Raji (cell line): ENCODE measurements around the gene SLC7A5.

ENCODE experiments used
- POLR2A ChIP-seq: IDR thresholded peaks from 2 replicates; pipeline ENCODE4 v1.6.1; 2011; ENCODE audit warnings: low read depth, low read length, control low read depth; ENCODE audit not compliant: insufficient read depth

Gene SLC7A5

DNA sequence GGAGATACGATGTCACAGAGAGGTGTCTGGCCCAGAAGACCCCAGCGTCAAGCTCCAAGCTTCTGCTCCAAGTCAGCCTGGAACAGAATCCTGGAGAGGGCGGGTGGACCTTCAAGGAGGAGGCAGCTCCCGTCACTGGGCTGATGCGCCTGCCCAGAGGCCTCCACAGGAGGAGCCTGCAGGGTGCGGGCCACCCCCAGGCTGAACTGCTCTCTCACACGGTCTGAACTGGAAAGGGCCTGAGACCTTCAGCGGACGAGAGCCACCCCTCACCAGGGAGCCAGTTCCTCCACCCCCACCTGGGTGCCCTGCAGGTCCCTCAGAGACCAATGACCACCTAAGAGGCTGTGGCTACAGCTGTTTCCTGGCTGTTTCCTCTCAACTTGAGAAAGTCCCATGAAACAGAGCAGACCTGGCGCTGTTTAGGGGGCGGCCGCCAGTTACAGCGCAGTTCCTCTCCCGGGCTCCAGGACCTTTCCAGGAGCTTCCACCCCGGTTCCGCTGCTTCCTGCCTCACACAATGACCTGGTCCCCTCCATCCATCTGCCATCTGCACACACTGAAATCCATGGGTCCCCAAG is 67.5 kb downstream of the SLC7A5 start:
- no peak for TF ChIP-seq POLR2A

DNA sequence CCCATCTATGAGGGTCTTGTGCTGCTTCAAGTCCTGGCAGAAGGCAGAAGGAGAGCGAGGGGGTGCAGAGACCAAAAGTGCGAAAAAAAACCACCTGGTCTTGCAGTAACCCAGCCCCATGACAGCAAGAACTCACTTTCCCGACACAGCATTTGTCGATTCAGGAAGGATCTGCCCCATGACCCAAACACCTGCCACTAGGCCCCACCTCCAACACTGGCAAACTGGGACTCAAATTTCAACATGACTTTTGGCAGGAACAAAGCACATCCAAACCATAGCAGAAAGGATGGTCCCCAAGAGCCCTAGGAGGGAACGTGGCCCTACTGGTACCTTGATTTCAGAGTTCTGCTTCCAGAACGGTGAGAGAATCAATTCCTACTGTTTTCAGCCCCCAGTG is 68.8 kb downstream of the SLC7A5 start:
- TF ChIP-seq POLR2A: no peak

DNA sequence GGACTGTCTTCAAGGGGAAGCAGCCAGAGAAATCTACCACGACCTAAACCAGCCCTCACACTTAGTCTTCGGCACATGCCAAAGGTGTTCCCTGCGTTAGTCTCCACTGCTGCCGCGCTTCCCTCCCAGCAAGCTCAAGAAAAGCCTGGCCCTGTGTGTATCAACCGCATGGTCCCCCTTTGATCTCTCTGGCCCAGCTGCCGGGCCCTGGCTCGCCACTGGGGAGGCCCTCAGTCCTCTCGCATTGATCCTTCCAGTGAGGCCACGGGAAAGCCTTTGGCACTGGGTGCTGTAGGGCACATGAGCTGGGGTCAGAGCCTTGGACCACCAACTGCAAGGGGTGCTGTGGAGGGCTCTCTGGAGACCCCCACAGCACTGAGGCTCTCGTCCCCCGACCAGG is 74.0 kb downstream of the SLC7A5 start:
- no peak for TF ChIP-seq POLR2A

DNA sequence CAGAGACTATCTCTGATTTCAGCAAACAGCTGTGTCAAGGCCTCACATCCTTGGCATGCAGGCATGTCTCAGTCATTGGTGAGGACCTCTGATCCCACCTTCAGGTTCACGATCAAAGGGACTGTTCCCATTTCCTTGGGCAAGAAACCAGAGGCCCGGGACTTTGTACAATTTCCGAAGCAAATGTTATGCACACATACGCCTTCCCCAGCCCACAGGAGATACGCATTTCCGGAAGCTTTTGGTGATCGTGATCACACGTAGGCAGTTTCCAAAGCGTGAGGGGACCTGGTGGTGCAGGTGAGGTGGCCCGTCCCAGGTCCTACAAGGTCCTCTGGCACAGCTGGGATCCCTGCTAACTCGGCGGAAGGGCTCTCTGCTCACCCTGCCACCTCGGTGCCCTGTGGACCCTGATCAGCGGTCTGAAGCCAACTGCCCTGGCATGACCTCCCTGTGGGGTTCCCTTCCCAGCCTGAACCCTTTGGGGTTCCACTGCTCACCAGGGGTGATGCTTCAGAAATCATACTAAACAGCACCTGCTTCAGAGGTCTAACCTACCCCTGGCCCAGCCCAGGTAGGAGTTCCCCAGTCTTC is 74.7 kb downstream of the SLC7A5 start:
- no peak for TF ChIP-seq POLR2A

DNA sequence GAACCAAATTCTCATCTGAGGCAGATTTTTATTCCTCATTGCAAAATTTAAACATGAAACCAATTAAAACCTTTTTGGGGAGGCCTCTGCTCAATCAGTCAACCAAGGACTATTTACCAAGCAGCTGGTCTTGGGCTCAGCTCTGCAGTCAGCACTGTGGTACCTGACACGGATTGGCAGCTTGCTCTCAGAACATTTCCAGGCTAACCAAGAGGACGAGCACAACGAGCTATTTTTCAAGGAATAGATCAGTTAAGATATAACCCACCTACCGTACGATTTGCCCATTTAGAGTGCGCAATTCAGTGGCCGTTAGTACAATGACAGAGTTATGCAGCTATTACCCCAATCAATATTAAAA is 77.1 kb downstream of the SLC7A5 start:
- TF ChIP-seq POLR2A: no peak

DNA sequence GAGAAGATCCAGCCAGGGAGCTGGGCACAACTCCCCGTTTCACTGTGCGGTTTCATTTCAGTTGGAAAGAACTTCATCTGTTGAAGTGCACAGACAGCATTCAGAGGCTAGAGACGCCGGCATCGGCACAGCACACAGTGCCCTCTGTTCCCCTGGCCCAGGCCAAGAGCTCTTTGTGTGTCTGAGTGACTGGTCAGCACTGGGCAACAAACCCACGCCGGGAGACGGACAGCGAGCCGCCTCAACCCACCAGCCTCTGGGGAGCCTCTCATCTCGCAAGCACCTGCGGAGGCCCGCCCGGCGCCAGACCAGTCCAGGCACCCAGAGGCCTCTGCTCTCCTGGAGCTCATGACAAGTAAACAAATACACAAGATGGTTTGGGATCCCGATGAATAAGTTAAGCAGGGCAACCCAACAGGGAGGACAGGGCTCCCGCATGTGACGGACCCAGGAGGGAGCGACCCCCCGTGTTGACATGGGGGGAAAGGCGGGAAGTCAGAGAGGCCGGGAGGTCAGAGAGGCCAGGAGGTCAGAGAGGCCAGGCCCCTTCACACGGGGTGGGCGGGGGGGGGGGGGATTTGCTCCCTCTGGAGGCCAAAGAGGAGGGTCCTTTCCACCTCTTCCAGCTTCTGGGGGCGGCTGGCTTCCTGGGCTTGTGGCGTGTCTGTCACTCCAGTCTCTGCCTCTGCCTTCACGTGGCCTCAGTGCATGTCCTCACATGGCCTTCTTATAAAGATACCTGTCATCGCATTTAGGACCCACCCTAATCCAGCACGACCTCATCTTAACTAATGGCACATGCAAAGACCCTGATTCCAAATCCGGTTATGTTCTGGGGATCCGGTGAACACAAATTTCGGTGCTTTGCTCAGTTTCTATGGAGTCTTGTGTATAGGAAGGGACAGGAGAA is 77.8 kb downstream of the SLC7A5 start:
- no peak for TF ChIP-seq POLR2A

DNA sequence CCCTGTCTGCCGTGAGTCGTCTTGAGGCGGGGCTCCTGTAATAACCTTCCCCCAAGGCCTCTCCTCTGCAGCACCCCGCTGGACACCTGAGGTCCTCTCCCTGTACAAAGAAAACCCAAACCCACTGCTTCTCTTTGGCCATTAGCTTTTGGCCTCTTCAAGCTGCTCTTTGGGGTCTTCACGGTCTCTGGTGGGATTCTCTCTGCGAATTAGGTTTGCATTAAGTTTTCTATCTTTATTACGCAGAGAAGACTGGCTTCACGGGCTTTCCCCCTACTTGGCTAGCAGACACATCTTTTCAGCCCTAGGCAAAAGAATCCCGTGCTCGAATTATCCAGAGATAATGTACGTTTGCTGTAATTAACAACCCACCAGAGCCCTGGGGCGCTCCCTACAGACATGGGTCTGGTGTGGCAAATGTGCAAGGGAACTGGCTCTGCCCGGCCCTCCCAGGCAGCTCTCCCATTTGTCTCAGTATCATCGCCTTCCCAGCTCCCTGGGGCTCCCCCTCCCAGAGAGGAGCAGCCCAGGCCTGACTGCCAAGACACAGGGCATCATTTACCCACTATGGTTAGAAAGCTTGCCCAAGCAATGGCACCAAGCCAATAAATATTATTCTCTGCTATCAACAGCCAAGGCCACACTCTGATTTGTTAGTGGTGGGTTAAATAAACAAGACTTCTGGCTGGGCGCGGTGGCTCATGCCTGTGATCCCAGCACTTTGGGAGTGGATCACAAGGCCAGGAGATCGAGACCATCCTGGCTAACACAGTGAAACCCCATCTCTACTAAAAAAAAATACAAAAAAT is 78.8 kb downstream of the SLC7A5 start:
- TF ChIP-seq POLR2A: no peak

DNA sequence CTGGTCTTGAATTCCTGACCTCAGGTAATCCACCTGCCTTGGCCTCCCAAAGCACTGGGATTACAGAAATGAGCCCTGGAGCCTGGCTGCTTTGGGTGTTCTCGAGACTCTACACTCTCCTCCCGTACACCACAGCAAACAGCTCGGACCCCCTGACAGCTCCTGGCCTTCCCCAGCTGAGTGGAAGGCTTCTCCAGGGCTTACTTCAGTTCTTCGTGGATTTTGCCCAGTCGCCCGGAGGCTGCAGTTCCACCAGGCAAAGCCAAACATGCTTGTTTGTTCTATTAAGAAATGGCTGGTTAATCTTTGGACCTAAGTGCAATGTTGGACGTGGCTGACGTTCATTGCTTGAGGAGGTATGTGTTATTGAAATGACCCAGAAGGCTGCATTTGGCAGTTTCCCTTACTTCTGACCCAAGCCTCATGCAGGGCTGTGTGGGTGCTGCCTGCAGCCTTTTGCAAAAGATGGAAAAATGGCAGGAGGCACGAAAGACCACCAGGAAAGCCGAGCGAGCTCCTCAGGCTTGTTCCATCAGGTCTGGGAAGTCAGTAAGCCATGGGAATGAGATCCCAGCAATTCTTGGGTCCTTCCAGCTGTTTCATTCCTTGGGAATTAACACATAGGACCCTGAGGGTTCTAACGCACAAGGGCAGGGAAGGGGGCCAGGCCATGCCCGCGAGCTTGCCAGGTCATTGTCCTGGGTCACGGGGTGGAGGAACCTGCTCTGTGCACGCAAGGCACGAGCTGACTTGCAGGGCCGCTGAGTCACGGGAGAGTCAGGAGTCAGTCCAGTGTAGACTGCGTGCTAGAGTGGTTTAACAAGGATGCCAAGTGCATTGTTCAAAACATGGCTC is 79.6 kb downstream of the SLC7A5 start:
- no peak for TF ChIP-seq POLR2A

DNA sequence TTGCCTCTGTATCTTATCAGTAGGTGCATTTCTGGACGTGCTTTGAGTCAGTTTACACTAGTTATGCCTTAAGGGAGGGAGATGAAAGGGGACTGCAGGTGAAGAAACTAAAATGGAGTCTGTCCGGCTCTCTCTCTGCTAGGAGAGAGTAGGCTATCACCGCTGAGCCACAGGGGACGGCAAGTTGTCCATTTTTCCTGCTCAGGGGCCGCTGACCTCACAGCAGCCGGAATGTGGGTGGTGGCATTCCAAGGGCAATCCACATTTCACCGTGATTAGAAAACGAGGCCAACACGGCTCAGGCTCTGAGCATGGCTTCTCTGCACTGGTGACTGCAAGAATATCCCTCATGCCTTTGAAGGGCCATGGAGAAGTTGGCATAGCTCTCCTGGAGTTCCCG is 84.5 kb downstream of the SLC7A5 start:
- TF ChIP-seq POLR2A: no peak

DNA sequence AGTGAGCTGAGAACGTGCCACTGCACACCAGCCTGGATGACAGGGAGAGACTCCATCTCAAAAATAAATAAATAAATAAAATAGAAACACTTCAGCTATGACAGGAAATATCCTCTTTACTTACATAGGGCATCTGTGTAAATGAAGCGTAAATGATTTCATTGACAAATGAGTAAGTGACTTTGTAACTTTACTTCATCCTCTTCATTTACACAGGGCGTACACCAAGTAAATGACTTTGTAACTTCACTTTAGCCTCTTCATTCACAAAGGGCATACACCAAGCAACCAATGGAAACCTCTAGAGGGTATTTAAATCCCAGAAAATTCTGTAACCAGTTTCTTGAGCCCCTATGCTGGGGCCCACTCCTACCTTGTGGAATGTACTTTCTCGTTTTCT is 87.3 kb downstream of the SLC7A5 start:
- TF ChIP-seq POLR2A: no peak

DNA sequence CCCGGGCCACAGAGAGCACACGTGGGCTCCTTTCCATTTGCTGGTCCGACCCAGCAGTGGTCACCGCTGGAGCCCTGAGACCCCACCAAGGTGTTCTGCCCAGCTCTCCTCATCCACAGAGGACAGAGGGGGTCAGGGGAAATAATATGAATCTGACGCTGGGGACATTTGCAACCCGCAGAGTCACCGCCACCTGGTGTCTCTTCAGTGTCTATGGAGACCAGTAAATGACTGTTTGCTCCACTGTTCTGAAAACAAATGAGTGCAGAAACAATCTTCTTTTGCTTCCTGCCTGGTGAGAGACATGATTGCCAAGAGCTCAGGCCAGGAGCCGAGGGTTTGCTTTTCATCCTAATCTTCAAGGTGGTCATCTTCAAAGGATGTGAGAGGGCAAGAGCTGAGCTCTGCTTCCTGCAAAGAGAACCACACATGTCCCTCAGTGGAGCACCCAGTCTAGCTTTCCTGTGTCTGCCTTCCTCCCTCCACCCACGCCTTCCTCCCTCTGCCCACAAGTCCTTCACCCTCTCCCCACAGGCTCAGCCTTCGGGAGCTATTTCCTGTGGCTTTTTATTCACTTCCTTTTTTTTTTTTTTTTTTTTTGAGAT is 88.8 kb downstream of the SLC7A5 start:
- TF ChIP-seq POLR2A: peak; percentile 40; the same call in 1 of the 2 replicates
